Stimulated activated CD8-positive, alpha-beta memory T cell treated with anti-CD3 and anti-CD28 coated beads, Interleukin-15, amount 100 ng/mL, for 48 hours (primary cell): ENCODE measurements around the gene FAH.

Experiments used
- DNase-seq, 2 donors: peaks; one replicate each; pipeline ENCODE4 v3.0.0-alpha.2; 2020; ENCODE audit warnings: low read depth in 2 of 2

The FAH gene

GRCh38 chr15:80199869-80200268 lies 47.1 kb downstream of the FAH start:
- no peak for DNase-seq

GRCh38 chr15:80201256-80202015 lies 48.6 kb downstream of the FAH start:
- DNase-seq, result no peak

GRCh38 chr15:80202016-80202315 lies 49.2 kb downstream of the FAH start:
- DNase-seq, result no peak

- DNase-seq, result no peak
Observed at GRCh38 chr15:80202641-80203360, 50.0 kb downstream of the FAH start.

- DNase-seq, result no peak
Observed at GRCh38 chr15:80203361-80203885, 50.6 kb downstream of the FAH start.

GRCh38 chr15:80204231-80204630 lies 51.4 kb downstream of the FAH start:
- no peak for DNase-seq

GRCh38 chr15:80207887-80208286 lies 55.1 kb downstream of the FAH start:
- DNase-seq, result no peak

GRCh38 chr15:80208758-80209734 lies 56.2 kb downstream of the FAH start:
- no peak for DNase-seq

- no peak for DNase-seq
Observed at GRCh38 chr15:80210611-80211573, 58.1 kb downstream of the FAH start.

- DNase-seq, result no peak
Observed at GRCh38 chr15:80211976-80212375, 59.2 kb downstream of the FAH start.

- DNase-seq, result no peak
Observed at GRCh38 chr15:80214910-80215309, 62.1 kb downstream of the FAH start.

- no peak for DNase-seq
Observed at GRCh38 chr15:80216141-80216540, 63.3 kb downstream of the FAH start.

- no peak for DNase-seq
Observed at GRCh38 chr15:80216911-80217310, 64.1 kb downstream of the FAH start.

- DNase-seq, result no peak
Observed at GRCh38 chr15:80217327-80217900, 64.6 kb downstream of the FAH start.

GRCh38 chr15:80219955-80220354 lies 67.2 kb downstream of the FAH start:
- no peak for DNase-seq

- no peak for DNase-seq
Observed at GRCh38 chr15:80228959-80229610, 76.3 kb downstream of the FAH start.

- DNase-seq, result no peak
Observed at GRCh38 chr15:80231371-80231770, 78.6 kb downstream of the FAH start.

- no peak for DNase-seq
Observed at GRCh38 chr15:80233581-80233980, 80.8 kb downstream of the FAH start.

GRCh38 chr15:80234883-80235282 lies 82.1 kb downstream of the FAH start:
- peak; percentile 8 to 20 for DNase-seq
